Jurkat, Clone E6-1 (cell line): ENCODE measurements around the gene SOX4.
A peak's percentile ranks its signal among the peaks of the same experiment; 100 is the strongest.

Source experiments
- DNase-seq: peaks from one replicate; pipeline ENCODE4 v3.0.0-alpha.2; 2011; ENCODE audit warnings: low read depth, low spot score
- H3K4me3 ChIP-seq: 2 replicates; pipeline ENCODE4 v1.5.1; 2011; ENCODE audit warnings: mild to moderate bottlenecking, low read length, control low read depth, moderate library complexity

The SOX4 gene

GRCh38 chr6:21591446-21591845 lies 2.1 kb upstream of the SOX4 start:
- no peak for DNase-seq
- no peak overlapping the region for H3K4me3 ChIP-seq

GRCh38 chr6:21592953-21593352 lies 598 bp upstream of the SOX4 start:
- no peak for DNase-seq
- H3K4me3 ChIP-seq: peak overlapping the region; percentile 39

DNA sequence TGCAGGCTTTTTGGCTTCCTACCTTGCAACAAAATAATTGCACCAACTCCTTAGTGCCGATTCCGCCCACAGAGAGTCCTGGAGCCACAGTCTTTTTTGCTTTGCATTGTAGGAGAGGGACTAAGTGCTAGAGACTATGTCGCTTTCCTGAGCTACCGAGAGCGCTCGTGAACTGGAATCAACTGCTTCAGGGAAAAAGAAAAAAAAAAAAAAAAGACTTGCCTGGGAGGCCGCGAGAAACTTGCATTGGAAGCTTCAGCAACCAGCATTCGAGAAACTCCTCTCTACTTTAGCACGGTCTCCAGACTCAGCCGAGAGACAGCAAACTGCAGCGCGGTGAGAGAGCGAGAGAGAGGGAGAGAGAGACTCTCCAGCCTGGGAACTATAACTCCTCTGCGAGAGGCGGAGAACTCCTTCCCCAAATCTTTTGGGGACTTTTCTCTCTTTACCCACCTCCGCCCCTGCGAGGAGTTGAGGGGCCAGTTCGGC lies 420 bp downstream of the SOX4 start:
- H3K4me3 ChIP-seq: peak overlapping the region; percentile 91
- no peak for DNase-seq

- H3K4me3 ChIP-seq: peak overlapping the region; percentile 91
- DNase-seq: no peak
Measured at GRCh38 chr6:21594416-21595281, 1.1 kb downstream of the SOX4 start.

DNA sequence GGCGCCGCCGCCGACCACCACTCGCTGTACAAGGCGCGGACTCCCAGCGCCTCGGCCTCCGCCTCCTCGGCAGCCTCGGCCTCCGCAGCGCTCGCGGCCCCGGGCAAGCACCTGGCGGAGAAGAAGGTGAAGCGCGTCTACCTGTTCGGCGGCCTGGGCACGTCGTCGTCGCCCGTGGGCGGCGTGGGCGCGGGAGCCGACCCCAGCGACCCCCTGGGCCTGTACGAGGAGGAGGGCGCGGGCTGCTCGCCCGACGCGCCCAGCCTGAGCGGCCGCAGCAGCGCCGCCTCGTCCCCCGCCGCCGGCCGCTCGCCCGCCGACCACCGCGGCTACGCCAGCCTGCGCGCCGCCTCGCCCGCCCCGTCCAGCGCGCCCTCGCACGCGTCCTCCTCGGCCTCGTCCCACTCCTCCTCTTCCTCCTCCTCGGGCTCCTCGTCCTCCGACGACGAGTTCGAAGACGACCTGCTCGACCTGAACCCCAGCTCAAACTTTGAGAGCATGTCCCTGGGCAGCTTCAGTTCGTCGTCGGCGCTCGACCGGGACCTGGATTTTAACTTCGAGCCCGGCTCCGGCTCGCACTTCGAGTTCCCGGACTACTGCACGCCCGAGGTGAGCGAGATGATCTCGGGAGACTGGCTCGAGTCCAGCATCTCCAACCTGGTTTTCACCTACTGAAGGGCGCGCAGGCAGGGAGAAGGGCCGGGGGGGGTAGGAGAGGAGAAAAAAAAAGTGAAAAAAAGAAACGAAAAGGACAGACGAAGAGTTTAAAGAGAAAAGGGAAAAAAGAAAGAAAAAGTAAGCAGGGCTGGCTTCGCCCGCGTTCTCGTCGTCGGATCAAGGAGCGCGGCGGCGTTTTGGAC lies 2.0 kb downstream of the SOX4 start:
- no peak for DNase-seq
- peak overlapping the region; percentile 91 for H3K4me3 ChIP-seq

DNA sequence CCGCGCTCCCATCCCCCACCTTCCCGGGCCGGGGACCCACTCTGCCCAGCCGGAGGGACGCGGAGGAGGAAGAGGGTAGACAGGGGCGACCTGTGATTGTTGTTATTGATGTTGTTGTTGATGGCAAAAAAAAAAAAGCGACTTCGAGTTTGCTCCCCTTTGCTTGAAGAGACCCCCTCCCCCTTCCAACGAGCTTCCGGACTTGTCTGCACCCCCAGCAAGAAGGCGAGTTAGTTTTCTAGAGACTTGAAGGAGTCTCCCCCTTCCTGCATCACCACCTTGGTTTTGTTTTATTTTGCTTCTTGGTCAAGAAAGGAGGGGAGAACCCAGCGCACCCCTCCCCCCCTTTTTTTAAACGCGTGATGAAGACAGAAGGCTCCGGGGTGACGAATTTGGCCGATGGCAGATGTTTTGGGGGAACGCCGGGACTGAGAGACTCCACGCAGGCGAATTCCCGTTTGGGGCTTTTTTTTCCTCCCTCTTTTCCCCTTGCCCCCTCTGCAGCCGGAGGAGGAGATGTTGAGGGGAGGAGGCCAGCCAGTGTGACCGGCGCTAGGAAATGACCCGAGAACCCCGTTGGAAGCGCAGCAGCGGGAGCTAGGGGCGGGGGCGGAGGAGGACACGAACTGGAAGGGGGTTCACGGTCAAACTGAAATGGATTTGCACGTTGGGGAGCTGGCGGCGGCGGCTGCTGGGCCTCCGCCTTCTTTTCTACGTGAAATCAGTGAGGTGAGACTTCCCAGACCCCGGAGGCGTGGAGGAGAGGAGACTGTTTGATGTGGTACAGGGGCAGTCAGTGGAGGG lies 2.8 kb downstream of the SOX4 start:
- H3K4me3 ChIP-seq: peak overlapping the region; percentile 91
- peak; percentile 86 for DNase-seq

DNA sequence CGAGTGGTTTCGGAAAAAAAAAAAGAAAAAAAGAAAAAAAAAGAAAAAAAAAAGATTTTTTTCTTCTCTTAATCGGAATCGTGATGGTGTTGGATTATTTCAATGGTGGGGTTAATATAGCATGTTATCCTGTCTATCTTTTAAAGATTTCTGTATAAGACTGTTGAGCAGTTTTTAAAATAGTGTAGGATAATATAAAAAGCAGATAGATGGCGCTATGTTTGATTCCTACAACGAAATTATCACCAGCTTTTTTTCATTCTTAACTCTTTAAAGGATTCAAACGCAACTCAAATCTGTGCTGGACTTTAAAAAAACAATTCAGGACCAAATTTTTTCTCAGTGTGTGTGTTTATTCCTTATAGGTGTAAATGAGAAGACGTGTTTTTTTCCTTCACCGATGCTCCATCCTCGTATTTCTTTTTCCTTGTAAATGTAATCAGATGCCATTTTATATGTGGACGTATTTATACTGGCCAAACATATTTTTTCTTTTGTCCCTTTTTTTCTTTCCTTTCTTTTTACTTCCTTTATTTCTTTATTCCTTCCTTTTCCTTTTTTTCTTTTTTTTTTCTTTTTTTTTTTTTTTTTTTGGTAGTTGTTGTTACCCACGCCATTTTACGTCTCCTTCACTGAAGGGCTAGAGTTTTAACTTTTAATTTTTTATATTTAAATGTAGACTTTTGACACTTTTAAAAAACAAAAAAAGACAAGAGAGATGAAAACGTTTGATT lies 3.6 kb downstream of the SOX4 start:
- H3K4me3 ChIP-seq: peak overlapping the region; percentile 91
- no peak for DNase-seq

GRCh38 chr6:21597801-21598673 lies 4.5 kb downstream of the SOX4 start:
- H3K4me3 ChIP-seq: peak overlapping the region; percentile 91
- no peak for DNase-seq

DNA sequence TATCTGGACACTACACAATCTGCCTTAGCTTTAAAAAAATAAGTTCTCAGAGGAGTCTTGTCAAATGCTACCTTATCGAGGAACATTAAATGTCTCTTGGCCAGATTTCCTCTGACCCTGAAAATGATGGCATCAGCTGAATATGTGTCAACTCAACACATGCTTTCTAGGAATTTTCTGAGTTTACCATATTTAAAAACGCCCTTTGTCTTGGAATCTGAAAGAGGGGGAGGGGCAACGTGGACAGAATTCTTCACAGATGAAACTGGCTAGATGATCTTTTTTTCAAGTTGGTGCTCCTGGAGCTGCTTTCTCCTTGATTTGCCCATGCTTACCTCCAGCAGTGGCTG lies 5.1 kb downstream of the SOX4 start:
- H3K4me3 ChIP-seq: peak overlapping the region; percentile 91
- no peak for DNase-seq

- DNase-seq: no peak
- H3K4me3 ChIP-seq: peak overlapping the region; percentile 91
Measured at GRCh38 chr6:21599051-21599696, 5.6 kb downstream of the SOX4 start.

DNA sequence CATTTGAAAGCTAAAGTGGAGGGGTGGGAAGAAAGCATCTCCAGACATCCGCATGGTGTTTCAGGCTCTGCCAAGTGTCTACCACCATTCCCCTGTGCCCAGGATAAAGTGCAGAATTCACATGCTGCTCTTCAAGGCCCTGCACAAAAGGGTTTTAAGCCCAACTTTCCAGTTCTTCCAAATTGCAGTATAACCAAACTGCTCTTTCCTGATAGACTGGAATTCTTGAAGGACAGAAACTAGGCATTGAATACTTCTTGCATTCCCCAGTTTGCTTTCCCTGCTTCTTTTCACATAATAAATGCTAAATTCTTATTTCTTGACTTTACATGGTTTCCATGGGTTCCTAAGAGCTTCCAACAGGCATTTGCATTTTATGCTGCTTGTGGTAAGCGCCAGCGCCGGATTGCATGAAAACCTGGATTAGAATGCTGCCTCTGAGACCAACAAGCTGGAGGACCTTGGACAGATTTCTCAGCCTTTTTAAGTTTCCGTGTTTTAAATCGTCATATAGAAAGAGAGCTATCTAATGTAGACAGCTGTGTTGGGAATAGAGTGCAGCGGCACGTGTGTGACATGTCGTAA lies 7.9 kb downstream of the SOX4 start:
- no peak overlapping the region for H3K4me3 ChIP-seq
- no peak for DNase-seq

- H3K4me3 ChIP-seq: no peak overlapping the region
- DNase-seq: no peak
Measured at GRCh38 chr6:21601932-21602390, 8.4 kb downstream of the SOX4 start.

DNA sequence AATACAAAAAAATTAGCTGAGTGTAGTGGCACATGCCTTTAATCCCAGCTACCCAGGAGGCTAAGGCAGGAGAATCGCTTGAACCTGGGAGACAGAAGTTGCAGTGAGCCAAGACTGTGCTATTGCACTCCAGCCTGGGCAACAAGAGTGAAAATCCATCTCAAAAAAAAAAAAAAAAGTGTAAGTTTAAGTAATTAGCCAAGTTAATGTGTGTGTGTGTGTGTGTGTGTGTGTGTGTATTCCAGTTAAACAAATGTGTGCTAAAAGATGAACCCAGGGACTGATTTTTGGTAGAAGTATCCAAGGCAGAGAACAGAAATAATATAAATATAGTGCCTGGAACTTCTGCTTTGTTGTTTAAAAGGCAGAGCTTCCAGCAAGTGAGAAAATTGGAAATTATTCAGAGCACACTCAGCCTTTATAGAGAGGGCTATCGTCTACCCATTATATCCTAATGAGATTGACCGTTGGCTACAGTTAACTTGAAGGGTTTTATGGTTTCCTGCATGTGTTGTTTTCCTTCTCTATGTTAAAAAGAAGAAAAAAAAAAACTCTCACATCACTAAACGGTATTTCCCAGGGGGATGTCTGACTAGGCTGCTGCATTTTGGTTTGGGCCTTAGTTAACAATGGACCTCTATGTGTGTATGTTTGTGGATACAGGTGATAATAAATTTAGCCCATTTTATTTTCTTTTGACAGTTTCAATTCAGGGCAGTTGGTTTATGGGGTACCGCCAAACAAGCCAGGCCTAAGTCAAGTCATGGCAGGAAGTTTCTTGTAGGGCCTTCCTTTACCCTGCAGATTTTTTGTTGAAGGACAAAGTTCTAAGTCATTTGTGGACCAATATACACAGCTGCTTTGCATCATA lies 9.8 kb downstream of the SOX4 start:
- no peak overlapping the region for H3K4me3 ChIP-seq
- no peak for DNase-seq

DNA sequence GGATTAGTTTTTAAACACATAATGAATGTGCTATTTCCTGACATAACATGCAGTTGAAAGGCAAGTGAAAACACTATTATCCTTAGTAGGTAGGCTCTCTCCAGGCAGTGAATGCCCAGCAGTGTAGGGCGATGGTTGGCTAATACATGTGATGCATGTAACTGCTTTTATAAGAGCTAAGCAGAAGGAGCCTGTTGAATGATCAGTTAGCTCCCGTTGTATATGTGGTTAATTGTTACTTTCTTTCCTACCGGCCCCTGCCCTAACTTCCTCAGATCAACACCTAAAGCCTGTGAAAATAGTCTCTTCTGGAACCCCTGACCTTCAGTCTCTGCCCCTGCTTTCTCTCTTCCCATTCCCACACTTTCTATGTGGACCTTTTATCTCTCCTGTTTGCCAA lies 10.5 kb downstream of the SOX4 start:
- no peak overlapping the region for H3K4me3 ChIP-seq

GRCh38 chr6:21605166-21605565 lies 11.6 kb downstream of the SOX4 start:
- H3K4me3 ChIP-seq: no peak overlapping the region

More for the DNA sequence above, 10.5 kb downstream of the SOX4 start:
- no peak for DNase-seq

DNA sequence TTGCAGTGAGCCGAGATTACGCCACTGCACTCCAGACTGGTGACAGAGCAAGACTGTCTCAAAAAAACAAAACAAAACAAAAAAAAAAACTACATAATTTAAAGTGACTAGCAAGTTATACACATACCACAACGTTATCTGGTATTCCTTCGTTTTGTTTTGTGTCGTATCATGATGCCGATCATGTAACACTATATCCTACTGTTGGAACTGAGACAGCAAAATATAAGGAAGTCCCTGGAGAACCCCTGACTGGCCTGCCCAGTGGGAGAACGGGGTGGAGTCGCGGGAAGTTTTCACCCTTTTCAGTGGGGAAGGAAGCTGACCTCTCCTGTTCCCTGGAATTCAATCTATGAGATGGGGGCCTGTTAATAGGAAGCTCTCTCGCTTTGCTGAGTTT lies 15.1 kb downstream of the SOX4 start:
- no peak for DNase-seq
- no peak overlapping the region for H3K4me3 ChIP-seq

More at GRCh38 chr6:21605166-21605565, 11.6 kb downstream of the SOX4 start:
- no peak for DNase-seq
